OCI-LY3 (cell line): ENCODE measurements around the gene EIF2S1.

ENCODE experiments used
- H2AFZ ChIP-seq: fragments of 200-600, 300-600 bp; shearing (Covaris generic); 2 replicates; pipeline ENCODE4 v1.6.0; 2014; ENCODE audit warnings: antibody characterized with exemption, low read depth, low read length
- H3K27ac ChIP-seq: fragments of 200-600, 300-600 bp; sonication (generic); 2 replicates; pipeline ENCODE4 v1.5.1; 2014; ENCODE audit warnings: mild to moderate bottlenecking, low read length, moderate library complexity, mixed read lengths
- H3K27me3 ChIP-seq: fragments of 200-600, 300-600 bp; sonication (generic); 2 replicates; pipeline ENCODE4 v1.6.1; 2014; ENCODE audit warnings: low read depth, low read length, mixed read lengths
- H3K36me3 ChIP-seq: fragments of 200-600, 300-600 bp; sonication (generic); replicated peaks from 2 replicates; pipeline ENCODE3; 2014; ENCODE audit warnings: low read depth, low read length, mixed read lengths
- H3K4me1 ChIP-seq: fragments of 300-600, 200-600 bp; sonication (generic); 2 replicates; pipeline ENCODE4 v1.6.1; 2014; ENCODE audit warnings: low read length, mixed read lengths
- H3K4me2 ChIP-seq: fragments of 200-600, 300-600 bp; sonication (generic); 2 replicates; pipeline ENCODE4 v1.6.1; 2014; ENCODE audit warnings: low read length, mixed read lengths
- H3K4me3 ChIP-seq: fragments of 300-600, 200-600 bp; sonication (generic); 2 replicates; pipeline ENCODE4 v1.5.1; 2014; ENCODE audit warnings: antibody characterized with exemption, mild to moderate bottlenecking, low read length, moderate library complexity
- H3K79me2 ChIP-seq: fragments of 300-600, 200-600 bp; shearing (Covaris generic); 2 replicates; pipeline ENCODE4 v1.6.1; 2014; ENCODE audit warnings: mild to moderate bottlenecking, low read length, mixed read lengths
- H3K9ac ChIP-seq: fragments of 300-600, 200-600 bp; shearing (Covaris generic); 2 replicates; pipeline ENCODE4 v1.6.0; 2014; ENCODE audit warnings: mild to moderate bottlenecking, low read length, moderate library complexity
- H3K9me3 ChIP-seq: fragments of 200-600, 300-600 bp; shearing (Covaris generic); 2 replicates; pipeline ENCODE4 v1.6.1; 2014; ENCODE audit warnings: low read length, mixed read lengths; ENCODE audit not compliant: insufficient read depth
- H4K20me1 ChIP-seq: fragments of 200-600, 300-600 bp; sonication (generic); 2 replicates; pipeline ENCODE4 v1.6.1; 2016; ENCODE audit warnings: low read length, mixed read lengths; ENCODE audit not compliant: insufficient read depth
- EZH2phosphoT487 ChIP-seq: fragments of 200-600 bp; shearing (Covaris generic); IDR thresholded peaks from 2 replicates; pipeline ENCODE4 v1.6.1; 2018; ENCODE audit warnings: antibody characterized with exemption, mixed run types, low read depth
- TF ChIP-seq, protein P1 (sequence below): fragments of 200-600, 300-600 bp; sonication (generic); IDR thresholded peaks from 2 replicates; pipeline ENCODE4 v1.5.1; 2014; ENCODE audit warnings: antibody characterized with exemption, low read length, low read depth

EIF2S1 gene

GRCh38 chr14:67429510-67430205 lies 69.5 kb downstream of the EIF2S1 start:
- no peak for TF ChIP-seq EZH2phosphoT487
- TF ChIP-seq, protein P1, sequence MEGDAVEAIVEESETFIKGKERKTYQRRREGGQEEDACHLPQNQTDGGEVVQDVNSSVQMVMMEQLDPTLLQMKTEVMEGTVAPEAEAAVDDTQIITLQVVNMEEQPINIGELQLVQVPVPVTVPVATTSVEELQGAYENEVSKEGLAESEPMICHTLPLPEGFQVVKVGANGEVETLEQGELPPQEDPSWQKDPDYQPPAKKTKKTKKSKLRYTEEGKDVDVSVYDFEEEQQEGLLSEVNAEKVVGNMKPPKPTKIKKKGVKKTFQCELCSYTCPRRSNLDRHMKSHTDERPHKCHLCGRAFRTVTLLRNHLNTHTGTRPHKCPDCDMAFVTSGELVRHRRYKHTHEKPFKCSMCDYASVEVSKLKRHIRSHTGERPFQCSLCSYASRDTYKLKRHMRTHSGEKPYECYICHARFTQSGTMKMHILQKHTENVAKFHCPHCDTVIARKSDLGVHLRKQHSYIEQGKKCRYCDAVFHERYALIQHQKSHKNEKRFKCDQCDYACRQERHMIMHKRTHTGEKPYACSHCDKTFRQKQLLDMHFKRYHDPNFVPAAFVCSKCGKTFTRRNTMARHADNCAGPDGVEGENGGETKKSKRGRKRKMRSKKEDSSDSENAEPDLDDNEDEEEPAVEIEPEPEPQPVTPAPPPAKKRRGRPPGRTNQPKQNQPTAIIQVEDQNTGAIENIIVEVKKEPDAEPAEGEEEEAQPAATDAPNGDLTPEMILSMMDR = no peak
- H3K4me3 ChIP-seq = no peak overlapping the region

GRCh38 chr14:67432050-67432564 lies 72.0 kb downstream of the EIF2S1 start:
- no peaks in the 10 kb centered on the region for H3K79me2 ChIP-seq
- no peaks in the 10 kb centered on the region for H3K36me3 ChIP-seq
- H3K9ac ChIP-seq = no peak overlapping the region
- peaks cover 7% of the 10 kb centered on the region for H3K4me1 ChIP-seq
- H3K27ac ChIP-seq = no peak overlapping the region
- TF ChIP-seq, protein P1 = no peak
- TF ChIP-seq EZH2phosphoT487 = no peak
- H3K27me3 ChIP-seq = peaks cover 61% of the 10 kb centered on the region
- H4K20me1 ChIP-seq = no peaks in the 10 kb centered on the region
- H3K4me3 ChIP-seq = no peak overlapping the region
- H2AFZ ChIP-seq = no peak overlapping the region
- H3K4me2 ChIP-seq = no peak overlapping the region
- H3K9me3 ChIP-seq = no peaks in the 10 kb centered on the region

More at GRCh38 chr14:67429510-67430205, 69.5 kb downstream of the EIF2S1 start:
- Histone ChIP-seq H4K20me1 (no peaks in the 10 kb centered on the region), H3K79me2 (no peaks in the 10 kb centered on the region), H3K27me3 (peaks cover 64% of the 10 kb centered on the region), H3K9me3 (no peaks in the 10 kb centered on the region), H3K9ac (no peak overlapping the region), H3K27ac (no peak overlapping the region), H3K4me2 (no peak overlapping the region), H3K4me1 (peaks cover 6% of the 10 kb centered on the region), H3K36me3 (no peaks in the 10 kb centered on the region), H2AFZ (no peak overlapping the region)

- H3K4me2 ChIP-seq = no peak overlapping the region
- peaks cover 59% of the 10 kb centered on the region for H3K27me3 ChIP-seq
- no peaks in the 10 kb centered on the region for H3K36me3 ChIP-seq
- no peak overlapping the region for H3K4me3 ChIP-seq
- H3K9ac ChIP-seq = no peak overlapping the region
- H3K79me2 ChIP-seq = no peaks in the 10 kb centered on the region
- no peak overlapping the region for H3K27ac ChIP-seq
- H3K9me3 ChIP-seq = no peaks in the 10 kb centered on the region
- no peaks in the 10 kb centered on the region for H4K20me1 ChIP-seq
- H2AFZ ChIP-seq = no peak overlapping the region
- H3K4me1 ChIP-seq = peaks cover 7% of the 10 kb centered on the region
- TF ChIP-seq, protein P1 = no peak
- TF ChIP-seq EZH2phosphoT487 = no peak
Observed at GRCh38 chr14:67435603-67436002, 75.5 kb downstream of the EIF2S1 start.
